GM18526 (cell line): Measurements from ENCODE around the gene ARID1A.

Source experiments
- POLR2A ChIP-seq: IDR thresholded peaks from 3 replicates; pipeline ENCODE4 v1.6.1; 2011; ENCODE audit not compliant: insufficient read length; ENCODE audit errors: extremely low read depth

ARID1A gene

GRCh38 chr1:26721669-26722355 lies 26.0 kb downstream of the ARID1A start:
- TF ChIP-seq POLR2A: no peak

- no peak for TF ChIP-seq POLR2A
Measured at GRCh38 chr1:26723013-26723991, 27.5 kb downstream of the ARID1A start.

GRCh38 chr1:26724118-26724517 lies 28.3 kb downstream of the ARID1A start:
- no peak for TF ChIP-seq POLR2A

DNA sequence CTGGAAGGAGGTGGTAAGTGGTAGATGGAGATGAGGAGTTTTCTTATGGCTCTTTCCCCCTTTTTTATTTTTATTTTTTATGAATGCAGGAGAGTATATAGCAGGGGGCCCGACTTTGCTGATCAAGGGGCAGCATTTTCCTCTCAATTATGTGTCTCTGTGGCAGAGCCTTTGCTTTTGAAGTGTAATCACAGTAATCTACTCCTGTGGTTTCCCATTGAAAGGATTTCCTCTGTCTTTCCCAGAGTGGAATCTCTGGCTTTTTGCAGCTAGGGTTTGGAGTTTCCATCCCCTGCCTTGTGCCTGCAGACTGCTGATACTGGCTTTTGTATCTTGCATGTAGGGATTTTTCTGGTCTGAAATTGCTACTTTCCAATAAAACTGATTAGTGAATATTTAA lies 29.1 kb downstream of the ARID1A start:
- no peak for TF ChIP-seq POLR2A

GRCh38 chr1:26726784-26727183 lies 31.0 kb downstream of the ARID1A start:
- TF ChIP-seq POLR2A: no peak

GRCh38 chr1:26727476-26727875 lies 31.7 kb downstream of the ARID1A start:
- TF ChIP-seq POLR2A: no peak

- no peak for TF ChIP-seq POLR2A
Measured at GRCh38 chr1:26728645-26729044, 32.8 kb downstream of the ARID1A start.

GRCh38 chr1:26729633-26730032 lies 33.8 kb downstream of the ARID1A start:
- no peak for TF ChIP-seq POLR2A

DNA sequence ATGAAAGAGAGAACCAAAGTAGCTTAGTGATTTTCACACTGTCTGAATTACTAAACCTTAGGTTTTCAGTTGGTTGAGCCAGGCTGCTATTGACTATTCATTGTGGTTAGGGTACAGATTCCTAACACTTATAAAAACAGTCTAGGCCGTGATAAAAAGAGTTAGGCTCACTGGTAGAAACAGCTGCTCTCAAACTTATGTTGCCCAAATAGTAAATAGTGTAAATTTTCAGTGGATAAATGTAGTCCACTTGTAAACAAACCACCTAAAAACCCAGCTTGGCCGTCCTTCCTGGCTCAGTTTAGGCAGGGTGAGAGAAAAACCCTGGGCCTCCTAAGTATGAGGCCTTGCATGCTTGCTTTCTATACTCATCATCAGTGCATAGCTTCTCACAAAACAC lies 34.9 kb downstream of the ARID1A start:
- TF ChIP-seq POLR2A: no peak

GRCh38 chr1:26731233-26731902 lies 35.6 kb downstream of the ARID1A start:
- no peak for TF ChIP-seq POLR2A

DNA sequence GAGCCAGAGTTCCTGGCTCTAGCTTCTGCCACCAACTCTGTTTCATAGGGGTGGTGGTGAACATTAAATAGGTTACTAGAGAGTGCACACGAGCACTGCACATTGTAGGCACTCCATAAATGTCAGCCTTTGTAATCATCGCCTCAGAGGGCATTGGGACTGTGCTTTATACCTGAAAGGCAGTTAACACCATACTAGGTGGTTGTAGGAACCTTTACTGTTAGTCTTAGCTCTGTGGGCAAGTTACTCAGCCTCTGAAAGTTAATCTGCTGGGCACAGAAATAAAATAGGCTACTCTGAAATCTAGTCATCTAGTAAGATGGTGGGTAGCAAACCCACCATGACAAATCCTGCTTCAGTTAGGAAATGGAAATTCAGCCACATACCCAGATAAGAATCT lies 37.6 kb downstream of the ARID1A start:
- TF ChIP-seq POLR2A: no peak

- no peak for TF ChIP-seq POLR2A
Measured at GRCh38 chr1:26733982-26734381, 38.2 kb downstream of the ARID1A start.

- no peak for TF ChIP-seq POLR2A
Measured at GRCh38 chr1:26734501-26735058, 38.8 kb downstream of the ARID1A start.

DNA sequence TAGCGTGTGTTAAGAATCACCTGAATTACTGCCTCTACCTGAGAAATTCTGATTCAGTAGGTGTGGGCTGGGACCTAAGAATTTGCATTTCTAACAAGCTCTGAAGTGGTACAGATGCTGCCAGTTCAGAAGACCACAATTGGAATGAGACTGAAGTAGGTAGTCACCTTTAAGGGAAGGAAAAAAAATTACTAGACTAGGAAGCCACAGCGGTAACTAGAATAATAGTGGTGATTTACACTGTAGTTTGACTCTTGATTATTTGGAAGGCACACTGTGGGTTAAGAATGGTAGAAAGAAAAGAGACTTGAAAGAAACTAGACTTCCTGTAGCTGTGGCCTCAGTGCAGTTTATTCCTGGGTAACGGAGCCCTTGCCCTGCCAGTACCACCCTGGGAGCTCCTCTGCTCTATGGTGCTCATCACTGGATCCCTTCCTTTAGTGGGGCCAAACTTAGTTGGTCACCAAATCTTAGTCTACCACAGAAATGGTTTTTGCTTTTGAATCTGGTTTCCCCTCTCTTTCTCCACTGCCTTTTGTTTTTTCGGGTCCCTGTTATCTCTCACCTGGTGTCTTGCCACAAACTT lies 43.6 kb downstream of the ARID1A start:
- TF ChIP-seq POLR2A: no peak

- TF ChIP-seq POLR2A: no peak
Measured at GRCh38 chr1:26740023-26740634, 44.3 kb downstream of the ARID1A start.
